Measurements from ENCODE around the gene TNP2.

TNP2 gene

DNA sequence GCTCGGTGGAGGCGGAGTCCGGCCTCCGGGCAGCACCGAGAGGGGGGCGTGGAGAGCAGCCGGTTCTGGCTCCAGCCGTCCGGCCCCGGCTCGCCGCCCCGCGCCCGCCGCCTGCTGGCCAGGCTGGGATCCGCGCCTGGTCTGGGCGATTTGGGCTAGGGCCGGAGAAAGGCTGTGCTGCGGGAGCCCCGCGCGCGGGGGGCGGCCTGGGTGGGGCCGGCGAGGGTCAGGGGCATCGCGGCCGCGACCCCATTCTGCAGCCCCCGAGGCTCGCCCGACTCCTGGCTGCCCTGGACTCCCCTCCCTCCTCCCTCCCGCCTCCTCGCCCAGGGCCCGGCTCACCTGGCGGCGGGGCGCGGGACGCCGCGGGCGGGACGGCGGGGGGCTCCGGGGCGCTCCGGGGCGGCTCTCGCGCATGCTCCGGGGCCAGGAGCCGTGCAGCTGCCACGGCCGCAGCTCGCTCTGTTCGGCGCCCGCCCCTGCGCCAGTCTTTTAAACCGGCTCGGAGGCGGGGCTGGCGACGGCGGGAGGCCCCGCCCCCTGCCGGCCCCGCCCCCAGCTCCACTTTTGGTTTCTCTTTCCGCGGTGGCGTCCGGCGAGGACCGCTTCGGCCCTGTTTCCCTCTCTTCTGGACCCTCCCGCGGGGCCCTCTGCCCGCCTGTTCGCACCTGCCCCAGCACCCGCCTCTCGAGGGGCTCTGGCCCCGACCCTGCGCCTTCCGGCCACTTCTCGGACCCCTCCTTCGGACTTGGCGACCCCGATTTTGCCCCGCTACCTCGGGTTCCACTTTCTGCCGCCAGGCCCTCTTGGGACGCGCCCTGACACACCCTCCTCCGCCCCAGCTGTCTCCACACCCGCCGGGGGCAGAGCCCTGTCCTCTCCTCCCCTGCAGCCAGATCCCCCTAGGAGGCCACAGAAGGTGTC, 13.1 kb downstream of the TNP2 start, which contains the start of gene SOCS1:
Gene SOCS1 (minus strand): TSS at position 468 of the 924 bp plus-strand sequence. CDS start 726 bp downstream, outside the sequence.
- DNase-seq (ENCODE audit: low read depth), result peak; percentile 85

DNA sequence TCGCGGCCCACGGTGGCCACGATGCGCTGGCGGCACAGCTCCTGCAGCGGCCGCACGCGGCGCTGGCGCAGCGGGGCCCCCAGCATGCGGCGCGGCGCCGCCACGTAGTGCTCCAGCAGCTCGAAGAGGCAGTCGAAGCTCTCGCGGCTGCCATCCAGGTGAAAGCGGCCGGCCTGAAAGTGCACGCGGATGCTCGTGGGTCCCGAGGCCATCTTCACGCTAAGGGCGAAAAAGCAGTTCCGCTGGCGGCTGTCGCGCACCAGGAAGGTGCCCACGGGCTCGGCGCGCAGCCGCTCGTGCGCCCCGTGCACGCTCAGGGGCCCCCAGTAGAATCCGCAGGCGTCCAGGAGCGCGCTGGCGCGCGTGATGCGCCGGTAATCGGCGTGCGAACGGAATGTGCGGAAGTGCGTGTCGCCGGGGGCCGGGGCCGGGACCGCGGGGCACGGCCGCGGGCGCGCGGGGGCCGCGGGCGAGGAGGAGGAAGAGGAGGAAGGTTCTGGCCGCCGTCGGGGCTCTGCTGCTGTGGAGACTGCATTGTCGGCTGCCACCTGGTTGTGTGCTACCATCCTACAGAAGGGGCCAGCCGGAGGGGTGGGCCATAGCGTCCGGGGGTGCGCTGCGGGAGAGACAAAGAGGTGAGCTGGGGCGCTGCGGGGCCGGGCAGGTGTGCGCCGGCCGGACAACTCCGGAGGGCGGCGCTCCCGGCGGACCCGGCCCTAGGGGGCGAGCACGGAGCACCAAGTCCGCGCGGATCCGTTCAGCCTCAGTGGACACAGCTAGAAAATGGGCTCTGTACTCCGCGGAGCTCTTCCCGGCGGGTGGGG, 14.0 kb downstream of the TNP2 start:
- DNase-seq (ENCODE audit: low read depth), result peak; percentile 57

DNA sequence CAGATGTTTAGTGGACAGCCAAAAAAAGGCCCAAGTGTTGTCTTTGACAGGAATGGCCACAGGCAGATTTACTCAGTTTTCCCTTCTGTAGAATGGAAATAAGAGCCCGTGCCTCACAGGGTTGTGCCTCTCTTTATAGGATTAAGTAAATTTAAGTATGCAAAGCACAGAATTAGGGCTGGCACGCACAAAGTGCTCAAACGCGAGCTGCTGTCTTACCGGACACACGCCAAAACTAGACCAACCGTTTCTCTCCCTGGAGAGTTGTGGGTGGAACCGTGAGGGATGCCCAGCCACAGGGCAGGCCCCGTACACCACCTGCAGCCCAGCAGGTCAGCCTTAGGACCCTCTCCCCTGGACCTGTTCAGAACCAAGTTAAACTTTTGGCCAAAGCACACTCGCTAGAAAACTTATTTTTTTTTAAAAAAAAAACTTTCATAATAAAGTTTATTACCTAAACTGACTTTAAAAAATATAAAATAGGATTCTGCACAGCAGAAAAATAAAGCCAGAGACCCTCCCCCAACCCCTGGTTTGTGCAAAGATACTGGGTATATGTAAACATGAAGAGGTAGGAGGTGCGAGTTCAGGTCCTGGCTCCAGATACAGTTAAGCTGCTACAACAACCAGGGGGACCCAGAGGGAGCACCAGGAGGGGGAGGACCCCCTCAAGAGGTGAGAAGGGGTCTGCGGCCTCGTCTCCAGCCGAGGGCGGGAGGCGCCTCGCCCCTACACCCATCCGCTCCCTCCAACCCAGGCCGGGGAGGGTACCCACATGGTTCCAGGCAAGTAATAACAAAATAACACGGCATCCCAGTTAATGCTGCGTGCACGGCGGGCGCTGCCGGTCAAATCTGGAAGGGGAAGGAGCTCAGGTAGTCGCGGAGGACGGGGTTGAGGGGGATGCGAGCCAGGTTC, 14.9 kb downstream of the TNP2 start:
- no peak for DNase-seq (ENCODE audit: low read depth)

DNA sequence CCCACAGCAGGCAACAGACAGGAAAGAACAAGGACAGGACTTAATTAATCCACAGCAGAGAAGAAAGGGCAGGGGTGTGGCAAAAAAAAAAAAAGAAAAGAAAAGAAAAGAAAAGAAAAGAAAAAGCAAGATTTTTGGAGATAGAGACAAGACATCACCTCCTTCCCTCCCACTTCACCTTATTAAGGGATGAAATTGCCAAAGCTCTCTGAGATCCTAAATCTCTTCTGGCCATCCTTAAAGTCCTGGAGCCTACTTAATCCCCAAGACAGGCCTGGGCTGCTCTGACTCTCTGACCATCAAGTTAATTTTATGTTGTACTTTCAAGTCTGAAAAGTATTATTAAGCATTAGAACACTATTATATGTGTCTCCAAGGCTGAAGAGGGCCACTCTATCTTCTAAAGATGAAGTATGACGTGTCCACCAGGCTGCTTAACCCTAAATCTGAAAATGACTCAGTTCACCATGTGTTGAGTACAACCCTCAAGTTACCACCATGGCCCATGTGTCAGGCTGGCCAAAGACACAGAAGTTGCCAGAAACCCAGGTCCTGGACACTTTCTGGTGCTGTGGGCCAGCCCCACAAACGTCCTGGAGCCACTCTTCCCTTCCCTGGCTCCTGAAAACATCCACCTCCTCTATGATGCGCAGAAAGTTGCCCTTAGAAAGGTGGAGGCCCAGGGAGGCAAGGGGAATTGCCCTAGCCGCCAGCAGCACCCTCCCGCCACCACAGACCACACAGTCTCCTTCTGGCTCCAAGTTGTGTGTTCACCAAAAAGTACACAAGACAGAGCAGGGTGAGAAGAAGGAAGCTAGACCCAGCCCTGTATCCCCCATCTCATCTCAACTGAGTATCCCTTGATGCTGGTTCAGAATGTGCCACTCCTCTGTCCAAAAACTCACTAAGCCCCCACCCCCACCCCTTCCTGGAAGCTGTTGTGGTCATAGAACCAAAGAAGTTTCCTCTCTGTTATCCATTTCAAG, 15.8 kb downstream of the TNP2 start:
- no peak for DNase-seq (ENCODE audit: low read depth)

DNA sequence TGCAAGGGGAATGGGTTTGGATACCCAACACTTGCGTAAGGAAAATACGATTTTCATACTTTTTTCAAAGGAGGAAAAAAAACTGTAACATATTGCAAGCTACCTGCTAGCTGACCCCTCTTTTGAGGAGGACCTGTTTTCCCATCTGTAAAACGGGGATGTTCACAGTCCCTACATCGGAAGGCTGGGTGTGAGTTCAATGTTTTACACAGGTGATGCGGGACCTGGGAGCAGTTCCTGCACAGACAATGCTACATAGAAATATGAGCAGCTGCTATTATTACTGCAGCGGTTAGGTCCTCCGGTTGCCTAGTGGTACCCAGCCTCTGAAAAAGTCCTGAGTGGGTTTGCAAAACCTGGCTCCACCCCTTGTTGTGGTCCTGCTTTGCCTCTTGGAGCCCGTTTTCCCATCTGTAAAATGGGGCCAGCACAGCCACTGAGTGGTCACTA, 16.6 kb downstream of the TNP2 start:
- no peak for DNase-seq (ENCODE audit: low read depth)

DNA sequence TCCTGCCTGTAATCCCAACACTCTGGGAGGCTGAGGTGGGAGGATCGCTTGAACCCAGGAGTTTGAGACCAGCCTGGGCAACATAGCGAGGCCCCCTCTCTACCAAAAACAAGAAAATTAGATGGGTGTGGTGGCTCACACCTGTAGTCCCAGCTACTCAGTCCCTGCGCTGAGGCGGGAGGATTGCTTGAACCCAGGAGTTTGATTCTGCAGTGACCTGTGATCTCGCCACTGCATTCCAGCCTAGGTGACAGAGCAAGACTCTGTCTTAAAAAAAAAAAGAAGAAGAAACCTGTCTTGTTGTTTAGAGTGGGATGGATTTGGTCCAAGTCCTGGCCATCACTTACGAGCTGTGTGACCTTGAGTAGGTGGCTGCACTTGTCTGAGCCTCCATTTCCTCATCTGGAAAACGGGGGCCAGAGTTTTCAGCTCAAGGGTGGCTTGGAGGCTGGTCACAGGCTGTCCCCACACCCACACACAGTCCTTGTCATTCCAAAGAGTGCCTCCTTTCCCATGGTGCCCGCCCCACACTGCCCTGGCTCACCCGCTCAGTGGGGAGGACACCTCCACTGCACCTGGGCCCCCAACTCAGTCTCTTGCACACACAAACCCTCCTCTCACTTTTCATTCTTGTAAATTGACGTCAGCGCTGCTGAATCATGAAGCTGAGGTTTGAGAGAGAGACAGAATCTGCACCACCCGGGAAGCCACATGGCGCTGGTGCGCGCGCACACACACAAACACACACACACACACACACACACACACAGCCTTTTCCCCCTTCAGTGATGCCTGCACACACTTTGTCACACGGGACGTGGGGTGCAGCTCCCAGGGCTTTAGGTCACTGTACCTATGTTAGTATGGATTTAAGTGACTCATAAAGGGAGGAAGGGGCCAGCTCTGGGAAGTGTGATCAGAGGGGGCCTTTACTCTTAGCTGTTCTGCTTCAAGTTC, 17.3 kb downstream of the TNP2 start:
- peak; percentile 66 for DNase-seq (ENCODE audit: low read depth)

DNA sequence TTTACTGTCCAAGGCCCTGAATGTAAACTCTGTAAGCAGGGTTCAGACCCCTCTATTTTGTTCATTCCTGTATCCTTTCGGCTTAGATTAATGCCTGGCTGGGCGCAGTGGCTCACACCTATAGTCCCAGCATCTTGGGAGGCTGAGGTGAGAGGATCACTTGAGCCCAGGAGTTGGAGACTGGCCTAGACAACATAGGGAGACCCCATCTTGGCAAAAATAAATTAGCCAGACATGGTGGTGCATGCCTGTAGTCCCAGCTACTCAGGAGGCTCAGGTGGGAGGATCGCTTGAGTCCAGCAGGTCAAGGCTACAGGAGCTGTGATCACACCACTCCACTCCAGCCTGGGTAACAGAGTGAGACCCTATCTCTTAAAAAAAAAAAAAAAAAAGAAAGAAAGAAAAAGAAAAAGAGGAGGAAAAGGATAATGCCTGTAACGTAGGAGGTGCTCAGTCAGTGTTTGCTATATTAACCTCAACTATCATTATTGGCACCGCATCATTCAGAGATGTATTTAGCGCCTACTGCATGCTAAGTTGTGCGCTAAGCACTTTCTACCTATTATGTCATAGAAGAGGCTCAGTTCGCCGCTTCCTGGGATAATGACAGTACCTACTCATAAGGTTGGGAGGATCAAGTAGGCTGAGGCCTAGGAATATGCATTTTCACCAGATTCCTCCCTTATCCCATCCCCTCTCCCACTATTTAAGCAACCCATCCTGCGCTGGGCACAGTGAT, 18.2 kb downstream of the TNP2 start:
- no peak for DNase-seq (ENCODE audit: low read depth)

DNA sequence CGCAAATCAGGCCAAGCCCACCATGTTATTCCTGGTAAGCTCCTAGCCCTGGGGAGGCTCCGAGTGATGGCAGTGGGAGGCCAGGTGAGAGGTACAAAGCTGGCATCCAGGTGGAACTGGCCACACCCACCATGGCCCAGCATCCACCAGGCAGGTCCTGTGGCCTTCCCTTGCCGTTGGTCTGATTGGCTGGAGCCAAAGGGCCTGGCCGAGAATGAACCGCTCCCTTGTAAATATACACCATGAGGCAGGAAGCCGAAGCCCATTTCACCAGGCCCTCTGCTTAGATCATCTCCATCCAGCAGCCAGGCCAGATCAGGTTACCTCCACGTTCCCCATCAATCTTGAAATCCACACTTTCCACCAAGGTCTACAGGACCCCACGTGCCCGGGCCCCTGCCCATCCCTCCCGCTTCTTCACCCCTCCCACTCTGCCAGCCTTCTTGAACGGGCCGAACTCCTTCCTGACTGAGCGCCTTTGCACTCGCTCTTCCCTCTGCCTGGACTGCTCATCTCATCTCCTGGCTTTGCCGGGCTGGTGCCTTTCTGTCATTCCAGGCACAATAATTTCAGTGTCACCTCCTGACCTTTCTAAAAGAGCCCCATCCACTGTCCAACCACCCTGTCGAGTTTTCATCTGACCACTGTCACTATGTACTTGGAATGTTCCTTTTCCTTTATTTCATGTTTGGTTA, 18.9 kb downstream of the TNP2 start:
- no peak for DNase-seq (ENCODE audit: low read depth)

DNA sequence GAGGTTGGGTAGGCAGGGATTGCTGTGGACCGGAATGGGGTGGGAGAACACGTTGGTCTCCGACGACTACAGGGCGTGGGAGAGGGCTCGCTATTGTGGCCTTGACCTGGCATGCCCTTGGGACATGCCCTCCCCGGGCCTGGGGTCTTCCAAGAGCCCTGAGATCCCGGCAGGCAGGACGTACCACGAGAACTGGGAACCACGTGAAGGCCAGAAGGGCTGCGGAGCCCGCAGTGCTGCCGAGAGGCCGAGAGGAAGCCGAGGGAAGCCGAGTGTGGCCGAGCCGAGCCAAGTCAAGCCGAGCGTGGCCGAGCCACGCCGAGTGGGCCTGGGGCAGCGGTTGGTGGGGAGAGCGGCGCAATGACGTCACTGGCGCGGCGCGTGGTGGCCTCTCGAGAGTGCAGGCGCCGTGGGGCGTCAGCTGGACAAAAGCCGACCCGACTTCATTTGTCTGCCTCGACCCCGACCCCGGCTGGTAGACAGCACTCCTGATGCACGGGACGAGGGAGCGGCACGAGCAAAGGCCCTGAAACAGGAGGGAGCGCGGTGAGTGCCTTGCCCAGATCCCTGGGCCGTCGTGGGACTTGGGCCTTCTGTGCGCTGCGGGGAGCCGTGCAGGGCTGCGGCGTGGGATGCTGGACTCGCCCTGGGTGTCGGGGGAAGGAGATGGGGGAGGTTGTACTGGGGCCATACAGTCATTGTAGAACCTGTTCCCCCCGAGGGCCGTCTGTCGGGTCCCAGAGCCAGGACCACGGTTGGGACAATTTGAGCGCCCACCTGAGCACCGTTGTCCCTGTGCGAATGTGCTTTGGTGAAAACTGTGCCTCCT, 19.7 kb downstream of the TNP2 start:
- DNase-seq (ENCODE audit: low read depth), result no peak

DNA sequence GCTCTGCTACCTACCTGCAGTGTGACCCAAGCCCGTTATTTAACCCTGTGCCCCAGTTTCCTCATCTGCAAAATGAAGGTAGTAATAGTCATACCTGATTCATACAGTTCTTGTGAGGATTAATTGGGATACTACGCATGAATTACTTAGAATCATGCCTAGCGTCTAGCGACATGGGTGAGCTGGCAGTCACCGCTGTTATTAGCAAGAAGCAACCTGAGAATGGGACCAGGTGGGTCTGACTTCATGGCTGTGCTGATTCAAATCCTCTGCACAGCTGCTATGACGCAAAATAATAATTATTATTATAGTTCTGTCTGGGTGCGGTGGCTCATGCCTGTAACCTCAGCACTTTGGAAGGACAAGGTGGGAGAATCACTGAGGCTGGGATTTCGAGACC, 21.0 kb downstream of the TNP2 start:
- no peak for DNase-seq (ENCODE audit: low read depth)

DNA sequence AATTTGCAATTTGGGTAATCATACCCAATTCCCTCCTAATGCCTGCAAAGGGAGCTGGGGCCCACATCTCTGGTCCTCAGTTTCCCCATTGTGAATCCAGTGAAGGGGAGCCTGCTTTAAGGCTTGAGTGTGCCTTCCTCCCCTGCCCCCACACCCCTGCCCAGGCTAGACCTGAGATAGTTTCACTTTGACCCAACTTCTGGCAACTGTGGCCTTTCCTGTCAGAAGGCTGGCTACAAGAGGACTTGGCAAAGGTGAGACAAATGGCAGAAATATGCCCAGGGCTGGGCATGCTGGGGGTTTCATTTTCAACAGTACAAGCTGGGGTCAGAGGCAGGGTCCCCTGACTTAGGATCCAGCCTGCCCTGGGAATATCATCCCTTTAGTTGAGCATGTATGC, 23.1 kb downstream of the TNP2 start:
- no peak for DNase-seq (ENCODE audit: low read depth)

DNA sequence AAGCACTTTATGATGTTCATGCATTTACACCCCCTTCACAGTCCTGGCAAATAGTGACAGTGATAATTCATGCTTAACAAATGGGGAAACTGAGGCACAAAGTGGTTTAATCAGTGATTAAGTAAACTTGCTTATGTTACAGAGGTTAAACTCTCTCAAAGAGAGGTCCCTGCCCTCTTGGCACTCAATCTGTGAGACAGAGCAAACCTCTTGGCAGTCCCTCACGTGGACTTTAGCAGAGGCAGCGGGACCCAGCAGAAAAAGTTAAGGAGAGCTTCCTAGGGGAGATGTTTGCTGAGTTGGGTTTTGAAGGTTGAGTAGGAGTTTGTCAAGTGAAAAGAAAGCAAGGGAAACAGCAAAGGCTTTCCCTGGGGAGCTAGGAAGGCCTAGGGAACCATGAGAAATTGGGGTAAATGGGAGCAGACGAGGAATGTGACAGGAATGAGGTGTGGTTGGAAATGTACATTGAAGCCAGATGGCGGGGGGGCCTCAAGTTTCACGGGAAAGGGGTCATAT, 23.8 kb downstream of the TNP2 start:
- no peak for DNase-seq (ENCODE audit: low read depth)

DNA sequence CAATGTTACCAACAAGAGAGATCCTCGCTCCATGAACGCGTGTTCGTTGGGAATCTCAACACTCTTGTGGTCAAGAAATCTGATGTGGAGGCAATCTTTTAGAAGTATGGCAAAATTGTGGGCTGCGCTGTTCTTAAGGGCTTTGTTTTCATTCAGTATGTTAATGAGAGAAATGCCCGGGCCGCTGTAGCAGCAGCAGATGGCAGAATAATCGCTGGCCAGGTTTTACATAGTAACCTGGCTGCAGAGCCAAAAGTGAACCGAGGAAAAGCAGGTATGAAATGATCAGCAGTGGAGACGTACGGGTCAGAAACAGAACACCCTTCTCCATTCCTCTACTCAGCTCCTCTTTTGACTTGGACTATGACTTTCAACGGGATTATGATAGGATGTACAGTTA, 26.5 kb downstream of the TNP2 start:
- no peak for DNase-seq (ENCODE audit: low read depth)

DNA sequence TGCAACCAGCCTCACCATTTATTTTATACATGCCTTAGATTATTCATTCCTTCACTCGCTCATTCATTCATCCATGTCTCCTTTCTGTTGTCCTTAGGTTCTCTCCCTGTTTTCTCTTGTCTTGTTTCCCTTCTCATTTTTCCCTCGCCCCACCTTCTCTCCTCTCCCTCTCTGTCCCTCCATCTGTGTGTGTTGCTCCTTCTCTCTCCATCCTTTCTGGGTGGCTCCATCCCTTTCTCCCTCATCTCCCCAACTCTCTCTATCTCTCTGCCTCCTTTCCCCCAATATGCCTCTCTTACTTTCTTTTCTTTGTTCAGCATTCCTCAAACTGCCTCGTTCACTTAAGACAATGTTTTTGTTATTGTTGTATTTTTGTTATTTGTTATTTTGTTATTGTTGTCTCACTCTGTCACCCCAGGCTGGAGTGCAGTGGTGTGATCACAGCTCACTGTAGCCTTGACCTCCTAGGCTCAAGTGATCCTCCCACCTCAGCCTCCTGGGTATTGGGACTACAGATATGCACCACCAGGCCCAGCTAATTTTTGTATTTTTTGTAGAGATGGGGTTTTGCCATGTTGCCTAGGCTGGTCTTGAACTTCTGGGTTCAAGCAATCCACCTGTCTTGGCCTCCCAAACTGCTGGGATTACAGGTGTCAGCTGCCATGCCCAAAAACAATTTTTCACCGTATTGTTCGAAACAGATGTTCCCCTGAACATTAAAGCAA, 27.5 kb downstream of the TNP2 start:
- DNase-seq (ENCODE audit: low read depth), result no peak

DNA sequence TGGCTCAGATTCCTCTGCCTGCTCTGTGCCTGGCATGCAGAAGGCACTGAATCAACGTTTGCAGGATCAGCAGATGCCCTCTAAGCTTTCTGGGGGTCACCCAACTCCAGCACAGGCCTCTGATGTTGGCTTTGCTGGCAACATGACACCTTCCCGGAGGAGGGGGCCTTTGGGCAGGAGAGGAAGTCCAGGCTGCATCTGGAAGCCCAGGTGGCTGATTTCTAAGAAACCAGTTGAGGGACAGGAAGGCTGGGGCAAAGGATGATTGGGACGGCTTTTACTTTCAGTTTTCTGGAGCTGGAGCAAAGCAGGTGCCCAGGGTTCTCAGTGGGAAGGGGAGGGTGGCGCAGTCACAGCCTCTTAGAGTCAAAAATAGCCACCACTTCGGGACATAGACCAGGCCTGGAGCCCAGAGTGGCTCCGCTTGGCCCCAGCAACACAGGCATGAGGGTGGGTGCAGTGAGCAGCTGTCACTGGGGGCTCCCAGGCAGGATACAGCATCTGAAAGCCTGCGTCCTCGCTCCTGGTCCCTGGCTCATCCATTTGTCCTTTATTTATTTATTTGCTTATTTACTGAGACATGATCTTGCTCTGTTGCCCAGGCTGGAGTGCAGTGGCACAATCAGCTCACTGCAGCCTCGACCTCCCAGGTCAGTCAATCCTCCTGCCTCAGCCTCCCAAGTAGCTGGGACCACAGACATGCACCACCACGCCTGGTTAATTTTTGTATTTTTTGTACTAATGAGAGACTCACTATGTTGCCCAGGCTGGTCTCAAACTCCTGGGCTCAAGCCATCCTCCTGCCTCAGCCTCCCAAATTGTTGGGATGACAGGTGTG, 28.3 kb downstream of the TNP2 start:
- no peak for DNase-seq (ENCODE audit: low read depth)

Data from activated T-helper 1 cell treated with Interleukin-2 at 50 U/mL for 16 hours (primary cell).